K562 (cell line): ENCODE results near the gene AHSA1. TPM values are rescaled to one million over a fixed set of nuclear protein-coding genes. Genes with fewer than 3 reads are reported as not detected.

Experiments used
- ZNF318 ChIP-seq, 2 experiments: fragments of 450-650 bp; IDR thresholded peaks; 2 replicates each; pipeline ENCODE4 v1.6.1; 2016; ENCODE audit warnings: mild to moderate bottlenecking in 2 of 2, borderline replicate concordance in 1 of 2, low read depth in 1 of 2, moderate library complexity in 1 of 2
- polyA plus RNA-seq, 8 experiments: library from polyadenylated mRNA; depleted of rRNA in 4 of 8; stranded (reverse) in 5 of 8; unstranded in 3 of 8; fragments of >200 nt; fragmentation: Nextera tagmentation in 2 of 8; fragmentation: Illumina TruSeq in 1 of 8; extraction: Ambion mirVana in 2 of 8; extraction: Trizol in 1 of 8; gene quantifications; 2 replicates each; pipeline versions ENCODE4 v1.2.1 to v1.2.3, GENCODE V29; 2011 to 2014; ENCODE audit warnings: inconsistent platforms in 1 of 8, missing spikeins in 1 of 8
- total RNA-seq, 7 experiments: library from RNA; depleted of rRNA in 6 of 7; stranded (reverse); fragments of >200 nt in 6 of 7; fragmentation: Illumina TruSeq in 2 of 7; extraction: Trizol in 2 of 7; gene quantifications; 2 replicates each; pipeline versions ENCODE4 v1.2.1 to v1.2.3, GENCODE V29; 2011 to 2021; ENCODE audit warnings: low replicate concordance in 1 of 7

The AHSA1 gene
- total and polyA plus RNA-seq, 9 of the 15 experiments (the other 6 are each of a cell fraction or from before 2014, with no cell fraction given), result 41.4 to 317 (median 184) TPM

- TF ChIP-seq ZNF318 (IDR thresholded peaks at IDR 0.05; ENCODE audit: borderline replicate concordance in 1 of 2, low read depth in 1 of 2), result no peak
Measured at GRCh38 chr14:77455966-77456640, 1.8 kb upstream of the AHSA1 start (continued).
